Testis (tissue), 3 donors: ENCODE data around the gene CYP3A7. TPM values are rescaled to one million over a fixed set of nuclear protein-coding genes. Genes with fewer than 3 reads are reported as not detected.
"Not testable (repeated sequence)": the region's sequence is repeated elsewhere in the genome, so short reads cannot be mapped to it uniquely, and the experiment has no call there.

Source experiments
- DNase-seq: peaks from one replicate; pipeline ENCODE4 v3.0.0-alpha.2; 2019
- H3K27ac ChIP-seq, 2 donors: fragments of 200-600 bp; sonication (generic); one replicate each; pipeline ENCODE4 v1.5.1; 2019
- H3K27me3 ChIP-seq: fragments of 200-600 bp; sonication (generic); one replicate; pipeline ENCODE4 v1.5.1; 2019
- H3K36me3 ChIP-seq: fragments of 200-600 bp; sonication (generic); one replicate; pipeline ENCODE4 v1.5.1; 2017; ENCODE audit warnings: low read depth; ENCODE audit errors: missing control alignments
- H3K4me1 ChIP-seq: fragments of 200-600 bp; sonication (generic); one replicate; pipeline ENCODE4 v1.5.1; 2019
- H3K4me3 ChIP-seq, 2 donors: fragments of 200-600 bp; sonication (generic); one replicate each; pipeline ENCODE4 v1.5.1; 2017 to 2019
- H3K9me3 ChIP-seq: fragments of 200-600 bp; sonication (generic); one replicate; pipeline ENCODE4 v1.5.1; 2017
- POLR2A ChIP-seq: fragments of 450-650 bp; IDR thresholded peaks from one replicate; pipeline ENCODE4 v1.6.1; 2017; ENCODE audit warnings: antibody characterized with exemption, mild to moderate bottlenecking, moderate library complexity
- WGBS, 2 donors: methylation state at CpG; one replicate each; pipeline ENCODE4 v1.1.5; 2018; 5-methylcytosine and 5-hydroxymethylcytosine counted together
- intact Hi-C: fragments of 100-400 bp; cut with DNase I; formaldehyde crosslinking; loops from one replicate; pipeline ENCODE4 v1.15.1; 2023; ENCODE audit warnings: low total_unique reads
- polyA plus RNA-seq: library from polyadenylated mRNA; stranded (reverse); fragments of 350-450 nt; fragmentation: Illumina TruSeq; extraction: RNeasy Lipid Tissue Mini Kit (QIAGEN cat#74804); gene quantifications from one replicate; pipeline ENCODE4 v1.2.3, GENCODE V29; 2014; ENCODE audit warnings: low read depth, low replicate concordance; ENCODE audit not compliant: insufficient read depth
- total RNA-seq, 2 donors: library from RNA; depleted of rRNA; stranded (reverse); fragments of >200 nt; gene quantifications; one replicate each; pipeline ENCODE4 v1.2.3, GENCODE V29; 2016
- TF ChIP-seq, protein P1 (sequence below), 3 experiments: fragments of 450-650 bp in 2 of 3; fragments of 200-600 bp in 1 of 3; sonication (generic) in 1 of 3; IDR thresholded peaks; one replicate each; pipeline ENCODE4 v1.5.1; 2016 to 2019; ENCODE audit warnings: antibody characterized with exemption in 3 of 3, mild to moderate bottlenecking in 2 of 3, moderate library complexity in 1 of 3

Gene CYP3A7
- total and polyA plus RNA-seq, 3 donors from 2014 or later, result not detected

DNA sequence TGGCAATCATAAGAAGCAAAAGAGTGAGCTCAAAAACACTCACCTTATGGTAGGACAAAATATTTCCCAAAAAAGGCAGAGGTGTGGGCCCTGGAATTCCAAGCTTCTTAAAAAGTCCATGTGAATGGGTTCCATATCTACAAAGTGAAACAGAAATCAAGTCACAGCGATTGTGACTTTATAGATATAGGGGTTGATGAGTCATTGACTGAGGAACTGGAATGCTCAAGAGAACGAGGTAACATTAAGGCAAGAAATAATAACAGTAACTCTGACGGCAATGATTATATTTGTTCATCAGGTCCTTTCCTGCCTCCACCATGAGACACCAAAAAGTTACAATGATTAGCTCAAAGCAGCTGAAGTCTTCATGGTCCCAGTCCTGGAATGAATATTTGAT is 45.0 kb upstream of the CYP3A7 start:
- no peak overlapping the region for H3K27ac ChIP-seq
- no peaks in the 10 kb centered on the region for H3K27me3 ChIP-seq
- no peaks in the 10 kb centered on the region for H3K4me1 ChIP-seq
- H3K36me3 ChIP-seq, result no peaks in the 10 kb centered on the region
- no peak for DNase-seq
- TF ChIP-seq, protein P1, sequence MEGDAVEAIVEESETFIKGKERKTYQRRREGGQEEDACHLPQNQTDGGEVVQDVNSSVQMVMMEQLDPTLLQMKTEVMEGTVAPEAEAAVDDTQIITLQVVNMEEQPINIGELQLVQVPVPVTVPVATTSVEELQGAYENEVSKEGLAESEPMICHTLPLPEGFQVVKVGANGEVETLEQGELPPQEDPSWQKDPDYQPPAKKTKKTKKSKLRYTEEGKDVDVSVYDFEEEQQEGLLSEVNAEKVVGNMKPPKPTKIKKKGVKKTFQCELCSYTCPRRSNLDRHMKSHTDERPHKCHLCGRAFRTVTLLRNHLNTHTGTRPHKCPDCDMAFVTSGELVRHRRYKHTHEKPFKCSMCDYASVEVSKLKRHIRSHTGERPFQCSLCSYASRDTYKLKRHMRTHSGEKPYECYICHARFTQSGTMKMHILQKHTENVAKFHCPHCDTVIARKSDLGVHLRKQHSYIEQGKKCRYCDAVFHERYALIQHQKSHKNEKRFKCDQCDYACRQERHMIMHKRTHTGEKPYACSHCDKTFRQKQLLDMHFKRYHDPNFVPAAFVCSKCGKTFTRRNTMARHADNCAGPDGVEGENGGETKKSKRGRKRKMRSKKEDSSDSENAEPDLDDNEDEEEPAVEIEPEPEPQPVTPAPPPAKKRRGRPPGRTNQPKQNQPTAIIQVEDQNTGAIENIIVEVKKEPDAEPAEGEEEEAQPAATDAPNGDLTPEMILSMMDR (IDR thresholded peaks at IDR 0.05), result no peak
- TF ChIP-seq POLR2A, result no peak
- H3K4me3 ChIP-seq, result no peak overlapping the region
- 82 to 90% methylated on average over 3 of the region's 3 CpGs for WGBS, 2 donors
- H3K9me3 ChIP-seq, result no peaks in the 10 kb centered on the region
- intact Hi-C loops, result no loop called here

DNA sequence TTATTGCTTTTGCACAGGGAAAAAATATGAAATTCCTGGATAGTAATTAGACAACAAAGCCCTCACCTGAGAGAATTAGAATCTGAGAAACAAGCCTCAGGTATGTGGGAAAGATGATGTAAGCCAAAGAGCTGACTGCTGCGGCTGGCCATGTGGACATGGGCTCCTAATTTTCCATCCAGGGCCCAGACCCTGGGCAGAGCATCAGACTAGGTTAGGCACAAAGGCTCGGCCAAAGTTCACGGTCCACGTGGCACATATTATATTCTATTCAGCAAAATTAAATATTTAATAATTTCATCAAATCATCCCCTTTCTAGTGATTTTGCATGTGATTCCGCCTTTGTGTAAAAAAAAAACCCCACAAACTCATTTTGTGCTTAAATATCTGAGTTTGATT is 43.9 kb upstream of the CYP3A7 start:
- 85 to 90% methylated on average over 5 of the region's 5 CpGs for WGBS, 2 donors
- no peak for TF ChIP-seq POLR2A
- TF ChIP-seq, protein P1 (IDR thresholded peaks at IDR 0.05), result no peak

DNA sequence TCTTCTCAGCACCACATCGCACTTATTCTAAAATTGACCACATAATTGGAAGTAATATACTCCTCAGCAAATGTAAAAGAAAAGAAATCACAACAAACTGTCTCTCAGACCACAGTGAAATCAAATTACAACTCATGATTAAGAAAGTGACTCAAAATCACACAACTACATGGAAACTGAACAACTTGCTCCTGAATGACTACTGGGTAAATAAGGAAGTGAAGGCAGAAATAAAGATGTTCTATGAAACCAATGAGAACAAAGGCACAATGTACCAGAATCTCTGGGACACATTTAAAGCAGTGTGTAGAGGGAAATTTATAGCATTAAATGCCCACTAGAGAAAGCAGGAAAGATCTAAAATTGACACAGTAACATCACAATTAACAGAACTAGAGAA is 38.4 kb upstream of the CYP3A7 start:
- H3K27ac ChIP-seq, H3K4me3 ChIP-seq, H3K36me3 ChIP-seq, H3K27me3 ChIP-seq, H3K9me3 ChIP-seq, intact Hi-C loops, H3K4me1 ChIP-seq, DNase-seq: not testable (repeated sequence)
- WGBS, 2 donors, result 81 to 88% methylated on average over 1 of the region's 1 CpG

More for the DNA sequence above, 43.9 kb upstream of the CYP3A7 start:
- Histone ChIP-seq H3K27me3 (no peaks in the 10 kb centered on the region), H3K36me3 (no peaks in the 10 kb centered on the region), H3K4me1 (no peaks in the 10 kb centered on the region), H3K4me3 (no peak overlapping the region), H3K27ac (no peak overlapping the region), H3K9me3 (no peaks in the 10 kb centered on the region)
- no peak for DNase-seq
- intact Hi-C loops, result no loop called here

DNA sequence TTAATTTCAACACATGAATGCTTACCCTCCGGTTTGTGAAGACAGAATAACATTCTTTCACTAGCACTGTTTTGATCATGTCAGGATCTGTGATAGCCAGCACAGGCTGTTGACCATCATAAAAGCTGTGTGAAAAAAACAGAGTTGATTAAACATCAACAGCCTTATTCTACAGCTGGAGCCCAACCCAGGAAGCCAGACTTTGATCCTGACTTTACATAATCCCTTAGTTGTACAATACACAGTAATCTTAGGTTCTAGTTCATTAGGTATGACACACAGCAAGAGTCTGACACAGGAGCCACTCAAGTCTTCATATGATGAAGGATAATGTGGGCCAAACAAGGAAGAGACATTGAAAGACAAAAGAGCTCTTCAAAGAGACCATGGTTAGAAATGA is 37.6 kb upstream of the CYP3A7 start:
- DNase-seq, result no peak
- H3K27ac ChIP-seq, result no peak overlapping the region
- TF ChIP-seq POLR2A, result no peak
- H3K9me3 ChIP-seq, result no peaks in the 10 kb centered on the region
- H3K4me3 ChIP-seq, result no peak overlapping the region
- no peaks in the 10 kb centered on the region for H3K36me3 ChIP-seq
- intact Hi-C loops, result no loop called here
- H3K4me1 ChIP-seq, result no peaks in the 10 kb centered on the region
- no peaks in the 10 kb centered on the region for H3K27me3 ChIP-seq
- WGBS, 2 donors, result 91 to 95% methylated on average over 1 of the region's 1 CpG

DNA sequence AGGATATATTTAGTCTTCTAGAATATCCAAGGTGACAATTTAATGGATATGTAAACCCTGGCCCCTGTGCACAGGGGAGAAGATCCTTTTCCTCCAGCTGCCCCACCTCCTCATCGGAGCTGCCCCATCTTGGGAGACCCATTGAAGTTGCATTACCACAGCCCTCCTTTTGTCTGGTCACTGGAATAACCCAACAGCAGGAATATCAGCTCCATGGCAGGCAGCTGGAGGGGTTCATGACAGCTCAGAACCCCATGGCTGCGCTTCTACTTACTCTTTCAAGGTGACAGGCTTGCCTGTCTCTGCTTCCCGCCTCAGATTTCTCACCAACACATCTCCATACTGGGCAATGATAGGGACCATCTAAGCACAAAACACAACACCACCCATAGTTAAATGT is 34.5 kb upstream of the CYP3A7 start:
- H3K27me3 ChIP-seq, H3K4me3 ChIP-seq, H3K36me3 ChIP-seq, H3K4me1 ChIP-seq, H3K9me3 ChIP-seq, DNase-seq, H3K27ac ChIP-seq, intact Hi-C loops: not testable (repeated sequence)
- 88 to 96% methylated on average over 3 of the region's 3 CpGs for WGBS, 2 donors

DNA sequence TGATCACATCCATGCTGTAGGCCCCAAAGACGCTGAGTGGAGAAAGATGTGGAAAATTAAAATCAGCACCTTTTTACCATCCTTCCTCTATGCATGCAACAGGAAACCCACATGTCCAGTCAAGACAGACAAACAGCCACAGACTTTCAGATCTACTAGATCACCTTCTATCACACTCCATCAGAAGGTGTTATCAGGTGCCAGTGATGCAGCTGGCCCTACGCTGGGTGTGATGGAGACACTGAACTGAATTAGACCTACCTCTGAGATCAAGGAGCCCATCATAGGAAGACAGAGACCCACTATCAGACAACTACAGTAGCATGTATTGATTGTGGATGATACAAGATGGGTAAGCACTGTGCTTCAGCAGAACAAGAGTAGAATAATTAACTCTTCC is 33.5 kb upstream of the CYP3A7 start:
- no peak for TF ChIP-seq POLR2A
- TF ChIP-seq, protein P1 (IDR thresholded peaks at IDR 0.05), result no peak
- DNase-seq, result no peak
- Histone ChIP-seq H3K4me3 (no peak overlapping the region), H3K27ac (no peak overlapping the region), H3K4me1 (no peaks in the 10 kb centered on the region), H3K36me3 (no peaks in the 10 kb centered on the region), H3K27me3 (no peaks in the 10 kb centered on the region), H3K9me3 (no peaks in the 10 kb centered on the region)
- intact Hi-C loops, result no loop called here
- WGBS, 2 donors, result 63 to 89% methylated on average over 2 of the region's 2 CpGs
